Caco-2 (cell line): ENCODE data around the gene SGMS2. TPM values are rescaled to one million over a fixed set of nuclear protein-coding genes. Genes with fewer than 3 reads are reported as not detected.
"Not testable (repeated sequence)": the region's sequence is repeated elsewhere in the genome, so short reads cannot be mapped to it uniquely, and the experiment has no call there.

Experiments used
- BruUV-seq: library from RNA; stranded (reverse); fragments of 400-500 nt; replicated peaks from 2 replicates; lab custom pipeline; 2021; lab: Mats Ljungman, UMichigan
- CTCF ChIA-PET: fragments of 300-600 bp; sonication (Branson Sonifier 250); formaldehyde crosslinking; loops from one replicate; lab custom pipeline; 2022; ENCODE audit warnings: antibody characterized with exemption; lab: Charles Lee
- POLR2A ChIA-PET: fragments of 300-600 bp; sonication (Branson Sonifier 250); formaldehyde crosslinking; loops from one replicate; lab custom pipeline; 2022; ENCODE audit warnings: antibody characterized with exemption; lab: Charles Lee
- DNase-seq, 2 experiments: peaks; one replicate each; pipeline versions ENCODE4 v3.0.0 to v3.0.0-alpha.2; 2020 to 2022
- H3K27me3 ChIP-seq: replicated peaks from 2 replicates; pipeline ENCODE4 v1.6.0; 2011; ENCODE audit warnings: low read length; ENCODE audit not compliant: control insufficient read depth, insufficient read depth
- H3K36me3 ChIP-seq: 2 replicates; pipeline ENCODE4 v1.5.1; 2011; ENCODE audit warnings: low read length; ENCODE audit not compliant: control insufficient read depth, insufficient read depth
- H3K4me1 ChIP-seq: fragments of 250-450 bp; sonication (Bioruptor Pico); 2 replicates; pipeline ENCODE4 v1.5.1; 2020; ENCODE audit warnings: mild to moderate bottlenecking
- H3K4me3 ChIP-seq: 2 replicates; pipeline ENCODE4 v1.5.1; 2011; ENCODE audit warnings: low read depth, mild to moderate bottlenecking, control low read depth, low read length
- H3K9me3 ChIP-seq: fragments of 250-450 bp; sonication (Bioruptor Pico); 2 replicates; pipeline ENCODE4 v1.5.1; 2020; ENCODE audit warnings: mild to moderate bottlenecking, moderate library complexity
- H3K27ac Mint-ChIP-seq: one replicate; pipeline ENCODE4 v1.8.0; 2022; ENCODE audit warnings: mixed read lengths; ENCODE audit not compliant: unreplicated experiment
- H3K27me3 Mint-ChIP-seq: one replicate; pipeline ENCODE4 v1.8.0; 2022; ENCODE audit warnings: mixed read lengths; ENCODE audit not compliant: insufficient read depth, unreplicated experiment
- H3K36me3 Mint-ChIP-seq: one replicate; pipeline ENCODE4 v1.8.0; 2022; ENCODE audit warnings: mild to moderate bottlenecking, mixed read lengths; ENCODE audit not compliant: insufficient read depth, unreplicated experiment
- H3K4me1 Mint-ChIP-seq: one replicate; pipeline ENCODE4 v1.8.0; 2022; ENCODE audit warnings: low read depth, mixed read lengths; ENCODE audit not compliant: unreplicated experiment
- H3K4me3 Mint-ChIP-seq: one replicate; pipeline ENCODE4 v1.8.0; 2022; ENCODE audit warnings: mild to moderate bottlenecking, moderate library complexity, mixed read lengths; ENCODE audit not compliant: unreplicated experiment
- H3K9me3 Mint-ChIP-seq: one replicate; pipeline ENCODE4 v1.8.0; 2022; ENCODE audit warnings: mixed read lengths; ENCODE audit not compliant: unreplicated experiment
- intact Hi-C: fragments of 100-400 bp; cut with micrococcal nuclease; formaldehyde crosslinking; loops from one replicate; pipeline ENCODE4 v1.10.0; 2022; ENCODE audit not compliant: unreplicated experiment
- total RNA-seq: library from RNA; stranded (reverse); gene quantifications from 2 replicates; pipeline ENCODE4 v1.2.3, GENCODE V29; 2022
- TF ChIP-seq, protein P1 (sequence below), 2 experiments: fragments of 200-600 bp in 1 of 2; IDR thresholded peaks; 1 replicate in 1 of 2; 2 replicates in 1 of 2; pipeline versions ENCODE4 v1.5.1 to v1.8.0; 2011 to 2022; ENCODE audit warnings: antibody characterized with exemption in 1 of 2, control low read depth in 1 of 2, inconsistent platforms in 1 of 2, low read depth in 1 of 2, low read length in 1 of 2, mild to moderate bottlenecking in 1 of 2, moderate library complexity in 1 of 2; ENCODE audit not compliant: insufficient read depth in 1 of 2, severe bottlenecking in 1 of 2, unreplicated experiment in 1 of 2

The SGMS2 gene
- total RNA-seq, 1 experiment from 2014 or later: 3.4 TPM

DNA sequence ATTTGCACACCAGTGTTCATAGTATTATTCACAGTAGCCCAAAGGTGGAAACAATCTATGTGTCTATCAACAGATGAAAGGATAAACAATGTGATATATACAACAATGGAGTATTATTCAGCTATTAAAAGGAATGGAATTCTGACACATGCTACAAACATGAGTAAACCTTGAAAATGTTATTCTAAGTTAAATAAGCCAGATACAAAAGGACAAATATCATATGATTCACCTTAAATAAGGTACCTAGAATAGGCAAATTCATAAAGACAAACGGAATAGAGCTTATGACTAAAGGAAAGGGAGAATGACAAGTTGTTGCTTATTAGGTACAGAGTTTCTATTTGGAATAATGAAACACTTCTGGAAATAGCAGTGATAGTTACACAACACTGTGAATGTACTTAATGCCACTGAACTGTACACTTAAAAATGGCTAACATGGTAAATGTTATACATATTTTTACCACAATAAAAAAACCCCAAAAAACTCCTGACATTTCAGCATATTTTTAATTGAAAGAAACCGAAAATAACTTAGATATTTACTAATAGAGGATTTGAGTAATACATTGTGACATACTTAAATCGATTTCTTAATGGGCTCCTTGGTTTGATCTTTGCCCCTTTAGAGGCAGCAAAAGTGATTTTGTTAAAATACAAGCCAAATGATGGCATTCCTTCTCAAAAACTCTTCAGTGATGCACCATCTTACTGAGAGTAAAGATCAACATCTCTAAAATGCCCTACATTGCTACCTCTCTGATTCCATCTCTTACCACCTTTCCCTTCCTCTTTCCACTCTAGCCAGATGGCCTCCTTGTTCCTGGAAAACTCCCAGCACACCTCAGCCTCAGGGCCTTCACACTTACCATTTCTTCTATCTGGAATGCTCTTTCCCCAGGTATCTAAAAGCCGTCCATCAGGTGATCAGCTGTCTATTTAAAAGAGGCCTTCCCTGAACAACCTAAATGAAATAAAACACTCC, 98.0 kb downstream of the SGMS2 start:
- peaks cover 11% of the 10 kb centered on the region; the same call in 1 of the 2 replicates for H3K9me3 ChIP-seq
- CTCF ChIA-PET: no interaction called here
- Mint-ChIP-seq H3K27me3 (no peaks in the 10 kb centered on the region), H3K9me3 (peaks cover 10% of the 10 kb centered on the region), H3K27ac (no peak overlapping the region), H3K4me3 (no peak overlapping the region), H3K36me3 (no peaks in the 10 kb centered on the region), H3K4me1 (no peaks in the 10 kb centered on the region)
- BruUV-seq: no TSS peak
- TF ChIP-seq, protein P1, sequence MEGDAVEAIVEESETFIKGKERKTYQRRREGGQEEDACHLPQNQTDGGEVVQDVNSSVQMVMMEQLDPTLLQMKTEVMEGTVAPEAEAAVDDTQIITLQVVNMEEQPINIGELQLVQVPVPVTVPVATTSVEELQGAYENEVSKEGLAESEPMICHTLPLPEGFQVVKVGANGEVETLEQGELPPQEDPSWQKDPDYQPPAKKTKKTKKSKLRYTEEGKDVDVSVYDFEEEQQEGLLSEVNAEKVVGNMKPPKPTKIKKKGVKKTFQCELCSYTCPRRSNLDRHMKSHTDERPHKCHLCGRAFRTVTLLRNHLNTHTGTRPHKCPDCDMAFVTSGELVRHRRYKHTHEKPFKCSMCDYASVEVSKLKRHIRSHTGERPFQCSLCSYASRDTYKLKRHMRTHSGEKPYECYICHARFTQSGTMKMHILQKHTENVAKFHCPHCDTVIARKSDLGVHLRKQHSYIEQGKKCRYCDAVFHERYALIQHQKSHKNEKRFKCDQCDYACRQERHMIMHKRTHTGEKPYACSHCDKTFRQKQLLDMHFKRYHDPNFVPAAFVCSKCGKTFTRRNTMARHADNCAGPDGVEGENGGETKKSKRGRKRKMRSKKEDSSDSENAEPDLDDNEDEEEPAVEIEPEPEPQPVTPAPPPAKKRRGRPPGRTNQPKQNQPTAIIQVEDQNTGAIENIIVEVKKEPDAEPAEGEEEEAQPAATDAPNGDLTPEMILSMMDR (IDR thresholded peaks at IDR 0.05; ENCODE audit: insufficient read depth in 1 of 2, low read depth in 1 of 2, low read length in 1 of 2, severe bottlenecking in 1 of 2, unreplicated experiment in 1 of 2): no peak
- no peaks in the 10 kb centered on the region for H3K4me1 ChIP-seq
- DNase-seq: no peak
- no peaks in the 10 kb centered on the region for H3K27me3 ChIP-seq
- intact Hi-C loops: no loop called here
- H3K36me3 ChIP-seq: no peaks in the 10 kb centered on the region
- H3K4me3 ChIP-seq: no peak overlapping the region
- POLR2A ChIA-PET: no interaction called here

DNA sequence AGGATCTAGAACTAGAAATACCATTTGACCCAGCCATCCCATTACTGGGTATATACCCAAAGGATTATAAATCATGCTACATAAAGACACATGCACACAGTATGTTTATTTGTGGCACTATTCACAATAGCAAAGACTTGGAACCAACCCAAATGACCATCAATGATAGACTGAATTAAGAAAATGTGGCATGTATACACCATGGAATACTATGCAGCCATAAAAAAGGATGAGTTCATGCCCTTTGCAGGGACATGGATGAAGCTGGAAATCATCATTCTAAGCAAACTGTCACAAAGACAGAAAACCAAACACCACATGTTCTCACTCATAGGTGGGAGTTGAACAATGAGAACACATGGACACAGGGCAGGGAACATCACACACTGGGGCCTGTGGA, 101.0 kb downstream of the SGMS2 start:
- H3K27me3 ChIP-seq, H3K9me3 Mint-ChIP-seq, H3K36me3 ChIP-seq, intact Hi-C loops, BruUV-seq, H3K4me1 Mint-ChIP-seq, H3K36me3 Mint-ChIP-seq, H3K27ac Mint-ChIP-seq, H3K4me3 Mint-ChIP-seq, CTCF ChIA-PET, POLR2A ChIA-PET, H3K4me3 ChIP-seq, H3K4me1 ChIP-seq, H3K9me3 ChIP-seq, H3K27me3 Mint-ChIP-seq, DNase-seq: not testable (repeated sequence)

DNA sequence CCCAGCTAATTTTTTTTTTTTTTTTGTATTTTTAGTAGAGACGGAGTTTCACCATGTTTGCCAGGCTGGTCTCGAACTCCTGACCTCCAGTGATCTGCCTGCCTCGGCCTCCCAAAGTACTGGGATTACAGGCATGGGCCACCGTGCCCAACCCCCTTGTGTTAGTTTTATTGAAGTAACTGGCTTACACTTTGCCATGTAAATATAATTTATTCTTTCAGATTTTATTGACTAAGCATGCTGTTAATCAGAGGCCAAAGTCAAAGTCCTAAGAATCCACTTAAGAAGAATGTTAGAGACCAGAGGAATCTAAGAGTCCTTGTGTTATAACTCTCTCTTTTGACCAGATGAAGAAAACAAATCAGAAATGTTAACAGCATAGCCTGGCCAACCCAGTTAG, 102.1 kb downstream of the SGMS2 start:
- H3K4me3 Mint-ChIP-seq, BruUV-seq, POLR2A ChIA-PET, H3K4me3 ChIP-seq, H3K27me3 Mint-ChIP-seq, H3K4me1 Mint-ChIP-seq, H3K9me3 ChIP-seq, H3K4me1 ChIP-seq, DNase-seq, intact Hi-C loops, CTCF ChIA-PET, H3K27me3 ChIP-seq, H3K27ac Mint-ChIP-seq, H3K36me3 Mint-ChIP-seq, H3K36me3 ChIP-seq, H3K9me3 Mint-ChIP-seq: not testable (repeated sequence)
